K562 (cell line): ENCODE data around the gene APC2. TPM values are rescaled to one million over a fixed set of nuclear protein-coding genes. Genes with fewer than 3 reads are reported as not detected.

ENCODE experiments used
- ATAC-seq: fragments of 200-7000 bp; cut with Tn5 transposase; 3 replicates; pipeline ENCODE4 v1.9.1; 2020; ENCODE audit warnings: moderate library complexity
- BruUV-seq: library from RNA; stranded (reverse); fragments of 400-500 nt; replicated peaks from 2 replicates; lab custom pipeline; 2021; lab: Mats Ljungman, UMichigan
- CTCF ChIA-PET: fragments of 300-600 bp; formaldehyde crosslinking; extraction: SDS; loops from one replicate; lab custom pipeline; 2021; ENCODE audit warnings: low intra/inter-chr PET ratio; lab: Yijun Ruan, JAX
- POLR2A ChIA-PET: fragments of 300-600, 350-650 bp; sonication (Branson Sonifier 250); formaldehyde crosslinking; extraction: SDS; loops from one replicate; lab custom pipeline; 2021; ENCODE audit warnings: antibody characterized with exemption, inconsistent platforms; lab: Yijun Ruan, JAX
- DNase-seq, 4 experiments: peaks; one replicate each; pipeline versions ENCODE4 v3.0.0 to v3.0.0-alpha.2; 2011 to 2018; ENCODE audit warnings: low spot score in 3 of 4, mixed read lengths in 3 of 4; ENCODE audit errors: extremely low read depth in 1 of 4
- FAIRE-seq: peaks from 2 replicates; lab custom pipeline; 2011; peaks lifted over from hg19 to GRCh38; lab: Jason Lieb, UNC
- H2AFZ ChIP-seq: 2 replicates; pipeline ENCODE4 v1.6.0; 2011; ENCODE audit warnings: low read depth, low read length, control low read depth, inconsistent platforms
- H3K27ac ChIP-seq: fragments of 200-600 bp; 3 replicates; pipeline ENCODE4 v1.8.0; 2011; ENCODE audit warnings: low read depth, mild to moderate bottlenecking, control low read depth, inconsistent platforms, low read length, moderate library complexity, mixed read lengths; ENCODE audit errors: extremely low read depth
- H3K27me3 ChIP-seq, 2 experiments: fragments of 300-600 bp in 1 of 2; 2 replicates in 1 of 2; 3 replicates in 1 of 2; pipeline versions ENCODE4 v1.6.0 to v1.8.0; 2011; ENCODE audit warnings: inconsistent platforms in 2 of 2, low read length in 2 of 2, mild to moderate bottlenecking in 1 of 2, mixed read lengths in 1 of 2, moderate library complexity in 1 of 2; ENCODE audit not compliant: control insufficient read depth in 2 of 2, insufficient read depth in 2 of 2
- H3K36me3 ChIP-seq: fragments of 300-600 bp; 3 replicates; pipeline ENCODE4 v1.8.0; 2011; ENCODE audit warnings: mild to moderate bottlenecking, low read length, inconsistent platforms; ENCODE audit not compliant: control insufficient read depth, insufficient read depth
- H3K4me1 ChIP-seq, 2 experiments: fragments of 200-600 bp in 1 of 2; replicated peaks in 1 of 2; 2 replicates in 1 of 2; 3 replicates in 1 of 2; pipeline versions ENCODE4 v1.5.1 to v1.8.0; 2011; ENCODE audit warnings: inconsistent platforms in 2 of 2, low read length in 2 of 2, mild to moderate bottlenecking in 1 of 2, mixed read lengths in 1 of 2, moderate library complexity in 1 of 2; ENCODE audit not compliant: control insufficient read depth in 2 of 2, insufficient read depth in 2 of 2
- H3K4me2 ChIP-seq: 2 replicates; pipeline ENCODE4 v1.6.1; 2011; ENCODE audit warnings: low read length, control low read depth, inconsistent platforms, mixed read lengths; ENCODE audit not compliant: insufficient read depth
- H3K4me3 ChIP-seq: fragments of 200-600 bp; sonication (generic), shearing (Covaris generic); 2 replicates; pipeline ENCODE4 v1.5.1; 2016; ENCODE audit warnings: control low read depth, inconsistent platforms
- H3K79me2 ChIP-seq: fragments of 200-600 bp; 3 replicates; pipeline ENCODE4 v1.8.0; 2011; ENCODE audit warnings: low read length, inconsistent platforms; ENCODE audit not compliant: control insufficient read depth, insufficient read depth
- H3K9ac ChIP-seq, 2 experiments: 2 replicates each; pipeline versions ENCODE4 v1.6.0 to v1.6.1; 2011; ENCODE audit warnings: low read depth in 2 of 2, low read length in 2 of 2, control low read depth in 1 of 2, inconsistent platforms in 1 of 2, mild to moderate bottlenecking in 1 of 2, mixed read lengths in 1 of 2; ENCODE audit not compliant: insufficient read depth in 1 of 2
- H3K9me1 ChIP-seq: one replicate; pipeline ENCODE4 v1.6.0; 2011; ENCODE audit warnings: inconsistent platforms, mild to moderate bottlenecking, low read length, moderate library complexity; ENCODE audit not compliant: control insufficient read depth, insufficient read depth
- H3K9me3 ChIP-seq: replicated peaks from 2 replicates; pipeline ENCODE4 v1.5.1; 2011; ENCODE audit warnings: low read depth, low read length, inconsistent platforms; ENCODE audit not compliant: control insufficient read depth, insufficient read depth
- H4K20me1 ChIP-seq: replicated peaks from 2 replicates; pipeline ENCODE4 v1.6.1; 2011; ENCODE audit warnings: low read length, inconsistent platforms, mixed read lengths; ENCODE audit not compliant: control insufficient read depth, insufficient read depth
- HMG20B ChIP-seq: fragments of 250-450 bp; sonication (Bioruptor Pico); IDR thresholded peaks from 2 replicates; pipeline ENCODE4 v1.5.0; 2021; ENCODE audit warnings: mild to moderate bottlenecking
- POLR2G ChIP-seq: fragments of 200-400 bp; formaldehyde crosslinking; IDR thresholded peaks from 2 replicates; pipeline ENCODE4 v1.6.1; 2017; ENCODE audit warnings: low read depth, mild to moderate bottlenecking, antibody characterized with exemption, low read length, moderate library complexity
- RBFOX2 ChIP-seq: fragments of 200-400 bp; formaldehyde crosslinking; IDR thresholded peaks from 2 replicates; pipeline ENCODE4 v1.6.1; 2017; ENCODE audit warnings: low read depth, mild to moderate bottlenecking, low read length, moderate library complexity
- WGBS: fragments of 100-300 bp; shearing (Covaris generic); methylation state at CpG from one replicate; pipeline ENCODE4 v1.1.6; 2016; ENCODE audit warnings: low coverage, mixed read lengths; ENCODE audit not compliant: insufficient coverage; ENCODE audit errors: missing lambda C conversion rate; 5-methylcytosine and 5-hydroxymethylcytosine counted together
- in situ Hi-C: fragments of 300-500 bp; cut with MboI; formaldehyde crosslinking; loops from 4 replicates; pipeline ENCODE4 v1.15.0; 2018; ENCODE audit warnings: inconsistent platforms, mixed read lengths
- intact Hi-C: fragments of 100-400 bp; cut with micrococcal nuclease; formaldehyde crosslinking; loops from 2 replicates; pipeline ENCODE4 v1.14.2; 2022
- polyA plus RNA-seq, 8 experiments: library from polyadenylated mRNA; depleted of rRNA in 4 of 8; stranded (reverse) in 5 of 8; unstranded in 3 of 8; fragments of >200 nt; fragmentation: Nextera tagmentation in 2 of 8; fragmentation: Illumina TruSeq in 1 of 8; extraction: Ambion mirVana in 2 of 8; extraction: Trizol in 1 of 8; gene quantifications; 2 replicates each; pipeline versions ENCODE4 v1.2.1 to v1.2.3, GENCODE V29; 2011 to 2014; ENCODE audit warnings: inconsistent platforms in 1 of 8, missing spikeins in 1 of 8
- total RNA-seq, 7 experiments: library from RNA; depleted of rRNA in 6 of 7; stranded (reverse); fragments of >200 nt in 6 of 7; fragmentation: Illumina TruSeq in 2 of 7; extraction: Trizol in 2 of 7; gene quantifications; 2 replicates each; pipeline versions ENCODE4 v1.2.1 to v1.2.3, GENCODE V29; 2011 to 2021; ENCODE audit warnings: low replicate concordance in 1 of 7
- TF ChIP-seq, protein P1 (sequence below): fragments of 450-650 bp; IDR thresholded peaks from 2 replicates; pipeline ENCODE4 v1.6.1; 2016; ENCODE audit warnings: low read depth, mild to moderate bottlenecking, moderate library complexity

APC2 gene
- total and polyA plus RNA-seq, 9 of the 15 experiments (the other 6 are each of a cell fraction or from before 2014, with no cell fraction given): 0.01 to 0.40 (median 0.05) TPM; not detected in 3

- H3K27me3 ChIP-seq: no peaks in the 10 kb centered on the region
- peak overlapping the region in 1 of 2 experiments; percentile 20; a peak in 1 of 4 replicates for H3K9ac ChIP-seq
- ChIA-PET POLR2A (interaction anchor here (1.0 to 1.4 kb wide), 2 partner anchors 16 to 19 kb away, joined by 3 read pairs; no protein-coding TSS in a partner anchor), CTCF (no interaction called here)
- no peak for DNase-seq
- no peak overlapping the region for H2AFZ ChIP-seq
- H3K4me1 ChIP-seq: peaks cover 4 to 53% of the 10 kb centered on the region in 2 experiments
- ATAC-seq: no peak
- in situ Hi-C loops: no loop called here
- no peak overlapping the region for H3K27ac ChIP-seq
- H3K9me1 ChIP-seq: peaks cover 13% of the 10 kb centered on the region
- BruUV-seq: no TSS peak
- peaks cover 86% of the 10 kb centered on the region for H3K79me2 ChIP-seq
- no peak overlapping the region for H3K4me3 ChIP-seq
- FAIRE-seq: no peak
- intact Hi-C loops: no loop called here
- WGBS: 95% methylated on average over 22 of the region's 37 CpGs
- peaks cover 40% of the 10 kb centered on the region for H4K20me1 ChIP-seq
- no peaks in the 10 kb centered on the region for H3K9me3 ChIP-seq
- peaks cover 98% of the 10 kb centered on the region for H3K36me3 ChIP-seq
- H3K4me2 ChIP-seq: no peak overlapping the region
- TF ChIP-seq POLR2G (peak; percentile 71), HMG20B (CRISPR knock-in tag) (no peak), RBFOX2 (peak; percentile 37; the same call in 1 of the 2 replicates)
- TF ChIP-seq, protein P1, sequence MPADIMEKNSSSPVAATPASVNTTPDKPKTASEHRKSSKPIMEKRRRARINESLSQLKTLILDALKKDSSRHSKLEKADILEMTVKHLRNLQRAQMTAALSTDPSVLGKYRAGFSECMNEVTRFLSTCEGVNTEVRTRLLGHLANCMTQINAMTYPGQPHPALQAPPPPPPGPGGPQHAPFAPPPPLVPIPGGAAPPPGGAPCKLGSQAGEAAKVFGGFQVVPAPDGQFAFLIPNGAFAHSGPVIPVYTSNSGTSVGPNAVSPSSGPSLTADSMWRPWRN: no peak
Observed at GRCh38 chr19:1421218-1421957, 28.5 kb upstream of the APC2 start.
